Nephron (organoid): Measurements from ENCODE around the gene OR6B2.

Experiments
- H3K27ac Mint-ChIP-seq, 3 experiments: 2 replicates each; pipeline ENCODE4 v1.8.0; 2020; ENCODE audit warnings: mixed read lengths in 3 of 3, mild to moderate bottlenecking in 2 of 3, moderate library complexity in 1 of 3
- H3K27me3 Mint-ChIP-seq: 2 replicates; pipeline ENCODE4 v1.8.0; 2021; ENCODE audit warnings: low read depth, mild to moderate bottlenecking, moderate library complexity, mixed read lengths
- H3K36me3 Mint-ChIP-seq: 2 replicates; pipeline ENCODE4 v1.8.0; 2020; ENCODE audit warnings: low read depth, mixed read lengths
- H3K4me1 Mint-ChIP-seq: 2 replicates; pipeline ENCODE4 v1.8.0; 2020; ENCODE audit warnings: mixed read lengths
- H3K4me3 Mint-ChIP-seq, 3 experiments: 2 replicates each; pipeline ENCODE4 v1.8.0; 2020; ENCODE audit warnings: mild to moderate bottlenecking in 3 of 3, mixed read lengths in 3 of 3, moderate library complexity in 2 of 3
- H3K9me3 Mint-ChIP-seq: 2 replicates; pipeline ENCODE4 v1.8.0; 2020; ENCODE audit warnings: mixed read lengths
- CTCF ChIP-seq, 3 experiments: fragments of 200-600 bp; sonication (generic); IDR thresholded peaks; one replicate each; pipeline ENCODE4 v1.5.0; 2021; ENCODE audit warnings: antibody characterized with exemption in 3 of 3; ENCODE audit not compliant: unreplicated experiment in 3 of 3

The OR6B2 gene

GRCh38 chr2:240030379-240031094 lies at the start of gene OR6B2:
OR6B2 (minus strand) TSS chr2:240030429; CDS start chr2:240030429, 0 bp downstream.
- Mint-ChIP-seq H3K27ac (no peak within 1 kb of the TSS), H3K9me3 (no peaks in the 10 kb centered on the region), H3K36me3 (no peaks in the 10 kb centered on the region), H3K4me1 (no peaks in the 10 kb centered on the region), H3K4me3 (no peak within 1 kb of the TSS), H3K27me3 (peaks cover 66% of the 10 kb centered on the region)
- TF ChIP-seq CTCF (IDR thresholded peaks at IDR 0.05; ENCODE audit: unreplicated experiment in 3 of 3) = no peak

DNA sequence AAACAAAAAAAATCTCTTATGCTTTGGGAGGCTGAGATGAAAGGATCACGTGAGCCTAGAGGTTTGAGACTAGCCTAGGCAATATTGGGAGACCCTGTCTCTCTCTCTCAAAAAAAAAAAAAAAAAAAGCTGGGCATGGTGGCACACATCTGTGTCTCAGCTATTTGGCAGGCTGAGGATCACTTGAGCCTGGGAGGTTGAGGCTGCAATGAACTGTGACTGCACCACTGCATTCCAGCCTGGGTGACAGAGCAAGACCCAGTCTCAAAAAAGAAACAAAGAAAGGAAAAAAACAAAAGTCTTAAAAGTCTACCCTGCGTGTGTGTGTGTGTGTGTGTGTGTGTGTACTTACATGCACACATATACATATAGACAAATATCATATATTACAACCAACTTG lies 48.4 kb upstream of the OR6B2 start:
- Mint-ChIP-seq H3K4me3 (no peak overlapping the region), H3K9me3 (peaks cover 32% of the 10 kb centered on the region), H3K27ac (no peak overlapping the region), H3K4me1 (no peaks in the 10 kb centered on the region), H3K27me3 (peaks cover 14% of the 10 kb centered on the region), H3K36me3 (peaks cover 4% of the 10 kb centered on the region)
- no peak for TF ChIP-seq CTCF (IDR thresholded peaks at IDR 0.05; ENCODE audit: unreplicated experiment in 3 of 3)

DNA sequence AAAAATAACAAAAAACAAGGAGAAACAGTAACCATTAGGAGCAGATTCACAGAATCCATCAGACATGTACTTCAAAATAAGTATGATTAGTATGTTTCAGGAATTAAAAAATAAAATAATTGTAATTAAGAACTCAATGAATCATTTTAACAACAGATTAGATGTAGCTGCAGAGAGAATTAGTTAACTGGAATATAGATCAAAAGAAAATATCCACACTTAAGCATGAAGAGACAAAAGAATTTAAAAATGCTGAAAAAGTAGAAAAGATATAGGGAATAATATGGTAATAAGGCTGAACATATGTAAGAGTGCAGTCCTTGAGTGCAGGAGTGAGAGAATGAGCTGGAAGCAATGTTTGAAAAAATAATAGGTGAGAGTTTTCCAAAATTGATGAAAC lies 47.2 kb upstream of the OR6B2 start:
- Mint-ChIP-seq H3K4me3 (no peak overlapping the region), H3K27me3 (peaks cover 8% of the 10 kb centered on the region), H3K9me3 (peaks cover 32% of the 10 kb centered on the region), H3K4me1 (no peaks in the 10 kb centered on the region), H3K36me3 (peaks cover 4% of the 10 kb centered on the region), H3K27ac (no peak overlapping the region)
- no peak for TF ChIP-seq CTCF (IDR thresholded peaks at IDR 0.05; ENCODE audit: unreplicated experiment in 3 of 3)

DNA sequence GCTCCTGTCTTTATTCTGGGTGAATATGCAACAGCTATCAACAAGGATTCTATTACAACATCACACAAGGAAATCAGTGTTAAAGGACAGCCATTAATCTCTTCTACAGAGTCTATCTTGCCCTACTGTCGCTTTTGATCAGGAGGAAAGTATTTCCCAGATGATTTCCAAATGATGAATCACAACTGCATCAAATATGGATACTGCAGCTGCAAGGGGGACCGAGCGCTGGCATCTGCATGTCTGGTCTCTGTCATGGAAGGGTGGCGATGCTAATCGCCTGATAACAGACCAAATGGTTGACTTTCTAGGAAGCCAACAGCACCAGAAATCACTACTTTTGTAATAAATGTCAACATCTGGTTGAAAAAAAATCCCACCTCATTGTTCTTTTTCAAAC lies 44.3 kb upstream of the OR6B2 start:
- H3K27ac Mint-ChIP-seq = no peak overlapping the region
- no peak for TF ChIP-seq CTCF (IDR thresholded peaks at IDR 0.05; ENCODE audit: unreplicated experiment in 3 of 3)
- peaks cover 30% of the 10 kb centered on the region for H3K9me3 Mint-ChIP-seq
- H3K4me1 Mint-ChIP-seq = no peaks in the 10 kb centered on the region
- H3K4me3 Mint-ChIP-seq = no peak overlapping the region
- H3K27me3 Mint-ChIP-seq = peaks cover 9% of the 10 kb centered on the region
- H3K36me3 Mint-ChIP-seq = peaks cover 4% of the 10 kb centered on the region

DNA sequence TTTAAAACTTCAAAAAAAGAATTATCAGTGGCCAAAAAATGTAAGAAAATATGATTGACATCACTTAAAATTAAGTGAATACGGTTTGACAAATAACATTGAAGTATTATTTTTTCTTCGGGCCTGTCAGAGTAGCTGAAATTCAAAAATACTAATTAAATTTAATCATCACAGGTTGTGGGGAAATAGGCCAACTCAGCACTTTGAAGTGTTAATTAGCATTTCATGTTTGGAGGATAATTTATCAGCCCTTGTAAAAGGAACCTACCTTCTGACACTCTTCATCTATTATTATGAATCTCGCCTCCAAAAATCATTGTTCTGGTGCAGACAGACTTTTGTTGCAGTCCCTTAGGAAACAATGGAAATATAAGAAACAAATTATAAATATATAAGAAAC lies 40.7 kb upstream of the OR6B2 start:
- peaks cover 12% of the 10 kb centered on the region for H3K27me3 Mint-ChIP-seq
- H3K27ac Mint-ChIP-seq = no peak overlapping the region
- peaks cover 15% of the 10 kb centered on the region for H3K9me3 Mint-ChIP-seq
- no peak for TF ChIP-seq CTCF (IDR thresholded peaks at IDR 0.05; ENCODE audit: unreplicated experiment in 3 of 3)
- H3K4me1 Mint-ChIP-seq = no peaks in the 10 kb centered on the region
- no peak overlapping the region for H3K4me3 Mint-ChIP-seq
- H3K36me3 Mint-ChIP-seq = no peaks in the 10 kb centered on the region

GRCh38 chr2:240069829-240070228 lies 39.6 kb upstream of the OR6B2 start:
- H3K36me3 Mint-ChIP-seq = no peaks in the 10 kb centered on the region
- no peak overlapping the region for H3K4me3 Mint-ChIP-seq
- H3K27me3 Mint-ChIP-seq = peaks cover 10% of the 10 kb centered on the region
- peaks cover 10% of the 10 kb centered on the region for H3K9me3 Mint-ChIP-seq
- no peak overlapping the region for H3K27ac Mint-ChIP-seq
- H3K4me1 Mint-ChIP-seq = no peaks in the 10 kb centered on the region
- no peak for TF ChIP-seq CTCF (IDR thresholded peaks at IDR 0.05; ENCODE audit: unreplicated experiment in 3 of 3)
